Astrocyte of the cerebellum (primary cell): ENCODE measurements around the gene FOXP1.

Experiments used
- DNase-seq: peaks from one replicate; pipeline ENCODE4 v3.0.0-alpha.2; 2011; ENCODE audit warnings: low read depth
- H3K4me3 ChIP-seq: 2 replicates; pipeline ENCODE4 v1.5.1; 2011; ENCODE audit warnings: mild to moderate bottlenecking, low read depth, low read length, moderate library complexity
- CTCF ChIP-seq: IDR thresholded peaks from 2 replicates; pipeline ENCODE4 v1.5.1; 2012; ENCODE audit warnings: low read length, low read depth, moderate library complexity, mild to moderate bottlenecking; ENCODE audit errors: missing control alignments
- in situ Hi-C: cut with HindIII; loops from 2 replicates; pipeline ENCODE4 v1.10.0; 2017; ENCODE audit warnings: low sequenced_read_pairs

Gene FOXP1

GRCh38 chr3:71217640-71218222, 365.8 kb downstream of the FOXP1 start:
- TF ChIP-seq CTCF: no peak
- DNase-seq: no peak
- in situ Hi-C loops: no loop called here
- no peak overlapping the region for H3K4me3 ChIP-seq

GRCh38 chr3:71215351-71215750, 368.2 kb downstream of the FOXP1 start:
- no peak for DNase-seq
- H3K4me3 ChIP-seq: no peak overlapping the region
- in situ Hi-C loops: no loop called here
- no peak for TF ChIP-seq CTCF

GRCh38 chr3:71214797-71215196, 368.7 kb downstream of the FOXP1 start:
- H3K4me3 ChIP-seq: no peak overlapping the region
- TF ChIP-seq CTCF: no peak
- no peak for DNase-seq
- in situ Hi-C loops: no loop called here

GRCh38 chr3:71214016-71214415, 369.5 kb downstream of the FOXP1 start:
- no peak overlapping the region for H3K4me3 ChIP-seq
- no peak for TF ChIP-seq CTCF
- in situ Hi-C loops: no loop called here
- no peak for DNase-seq

GRCh38 chr3:71211083-71211482, 372.4 kb downstream of the FOXP1 start:
- H3K4me3 ChIP-seq: no peak overlapping the region
- TF ChIP-seq CTCF: no peak
- in situ Hi-C loops: no loop called here
- DNase-seq: no peak

GRCh38 chr3:71210257-71211007, 373.1 kb downstream of the FOXP1 start:
- DNase-seq: no peak
- in situ Hi-C loops: no loop called here
- TF ChIP-seq CTCF: no peak
- H3K4me3 ChIP-seq: no peak overlapping the region
